ENCODE data around the gene CPSF3.

The CPSF3 gene

DNA sequence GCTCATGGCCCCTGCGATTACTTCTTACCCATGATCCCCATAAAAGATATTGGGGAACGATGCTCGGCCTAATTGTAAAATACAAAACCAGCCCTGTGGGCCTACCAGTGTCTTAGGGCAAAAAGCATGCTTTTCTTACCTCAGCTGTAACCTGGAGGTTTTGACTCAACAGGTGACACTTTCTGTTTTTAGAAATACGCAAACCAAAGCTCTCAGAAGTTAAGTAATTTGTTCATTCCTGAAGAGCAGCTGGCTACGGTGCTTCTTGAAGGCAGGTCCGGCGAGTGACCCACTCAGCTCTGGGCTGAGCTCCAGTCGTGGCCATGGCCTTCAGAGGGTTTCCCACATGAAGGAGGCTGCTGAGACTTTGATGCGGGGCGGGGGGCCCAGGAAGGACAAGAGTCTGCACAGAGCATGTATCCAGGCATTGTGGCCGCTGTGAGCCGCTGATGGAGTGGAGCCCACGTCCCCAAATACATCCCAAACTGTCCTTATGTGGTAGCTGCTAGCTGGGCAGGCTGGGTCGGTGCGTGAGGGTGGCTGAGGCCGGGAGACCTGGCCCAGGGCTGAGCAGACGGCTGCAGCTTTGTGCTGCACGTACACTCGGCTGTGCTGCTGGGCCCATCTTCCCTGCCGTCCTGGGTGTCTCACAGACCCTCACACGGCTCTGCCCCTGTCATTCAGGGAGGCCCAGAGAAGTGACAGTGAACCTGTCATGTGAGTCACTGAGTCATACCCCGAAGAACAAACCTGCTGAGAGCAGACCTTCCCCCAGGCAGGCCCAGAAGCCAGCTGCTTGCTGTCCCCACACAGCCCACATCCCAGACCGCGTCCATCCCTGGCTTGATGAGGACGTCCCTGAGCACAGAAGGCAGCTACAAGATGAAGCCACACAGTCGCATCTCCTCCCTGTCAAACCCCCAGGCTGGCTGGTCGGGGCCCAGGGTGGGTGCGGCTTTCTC lies 34.2 kb upstream of the CPSF3 start:
- POLR2A ChIA-PET, result no interaction called here
- H3K4me3 ChIP-seq (ENCODE audit: low read depth, low read length), result no peak overlapping the region
- no peak for DNase-seq (ENCODE audit: low read depth, low spot score)
- TF ChIP-seq, protein P1, sequence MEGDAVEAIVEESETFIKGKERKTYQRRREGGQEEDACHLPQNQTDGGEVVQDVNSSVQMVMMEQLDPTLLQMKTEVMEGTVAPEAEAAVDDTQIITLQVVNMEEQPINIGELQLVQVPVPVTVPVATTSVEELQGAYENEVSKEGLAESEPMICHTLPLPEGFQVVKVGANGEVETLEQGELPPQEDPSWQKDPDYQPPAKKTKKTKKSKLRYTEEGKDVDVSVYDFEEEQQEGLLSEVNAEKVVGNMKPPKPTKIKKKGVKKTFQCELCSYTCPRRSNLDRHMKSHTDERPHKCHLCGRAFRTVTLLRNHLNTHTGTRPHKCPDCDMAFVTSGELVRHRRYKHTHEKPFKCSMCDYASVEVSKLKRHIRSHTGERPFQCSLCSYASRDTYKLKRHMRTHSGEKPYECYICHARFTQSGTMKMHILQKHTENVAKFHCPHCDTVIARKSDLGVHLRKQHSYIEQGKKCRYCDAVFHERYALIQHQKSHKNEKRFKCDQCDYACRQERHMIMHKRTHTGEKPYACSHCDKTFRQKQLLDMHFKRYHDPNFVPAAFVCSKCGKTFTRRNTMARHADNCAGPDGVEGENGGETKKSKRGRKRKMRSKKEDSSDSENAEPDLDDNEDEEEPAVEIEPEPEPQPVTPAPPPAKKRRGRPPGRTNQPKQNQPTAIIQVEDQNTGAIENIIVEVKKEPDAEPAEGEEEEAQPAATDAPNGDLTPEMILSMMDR (IDR thresholded peaks at IDR 0.05; ENCODE audit: insufficient read depth, low read length, missing control alignments), result no peak
- CTCF ChIA-PET, result no interaction called here

DNA sequence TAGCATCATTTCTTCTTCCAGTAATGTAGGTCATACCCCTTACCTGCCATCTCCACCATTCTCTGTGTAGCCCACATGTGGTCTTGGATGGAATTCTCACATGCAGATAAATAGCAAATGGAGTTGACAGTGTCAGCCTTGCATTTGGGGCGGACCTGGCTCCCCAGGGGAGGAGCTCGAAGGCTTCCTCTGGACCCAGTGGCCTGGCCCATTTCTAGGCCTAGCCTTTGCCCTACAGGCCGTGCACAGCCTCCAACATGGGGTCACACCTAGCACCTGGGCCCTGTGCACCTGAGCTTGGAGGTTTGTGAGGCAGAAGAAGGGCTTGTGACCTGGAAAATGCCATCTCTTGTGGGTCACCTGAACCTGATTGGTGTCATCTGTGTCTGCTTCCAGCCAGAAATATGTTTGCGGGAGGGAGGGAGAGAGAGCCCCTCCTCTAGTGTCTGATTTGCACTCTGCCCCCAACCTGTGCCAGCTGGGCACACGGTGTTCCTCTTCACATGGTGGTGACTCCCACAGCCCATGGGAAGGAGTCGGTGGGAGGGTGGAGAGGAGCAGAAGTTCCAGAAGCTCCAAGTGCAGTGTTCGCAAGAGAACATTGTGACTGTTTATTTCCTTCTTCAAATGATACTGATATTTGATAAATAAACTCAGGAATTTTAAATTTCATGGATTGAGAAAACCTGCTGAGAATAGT lies 33.2 kb upstream of the CPSF3 start:
- DNase-seq (ENCODE audit: low read depth, low spot score), result no peak
- TF ChIP-seq, protein P1 (IDR thresholded peaks at IDR 0.05; ENCODE audit: insufficient read depth, low read length, missing control alignments), result no peak
- ChIA-PET CTCF (no interaction called here), POLR2A (no interaction called here)
- no peak overlapping the region for H3K4me3 ChIP-seq (ENCODE audit: low read depth, low read length)

DNA sequence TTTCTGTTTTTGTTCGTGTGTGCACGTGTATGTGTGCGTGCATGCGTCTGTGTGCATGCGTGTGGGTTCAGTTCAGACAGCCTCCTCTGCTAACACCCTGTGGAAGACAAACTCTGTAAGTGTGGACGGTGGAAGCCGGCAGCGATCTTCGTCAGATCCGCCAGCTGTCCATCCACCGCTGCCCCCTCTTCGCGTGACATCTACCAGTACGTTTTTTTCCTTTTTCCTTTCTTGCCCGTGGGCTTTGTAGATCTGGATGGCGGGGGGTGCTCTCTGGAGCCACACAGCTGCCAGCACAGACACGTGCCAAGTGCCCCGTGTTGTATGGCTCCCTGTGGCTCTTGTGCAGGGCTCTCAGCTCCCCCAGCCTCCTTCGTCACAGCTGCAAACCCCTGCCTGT lies 32.5 kb upstream of the CPSF3 start:
- CTCF ChIA-PET, result no interaction called here
- DNase-seq (ENCODE audit: low read depth, low spot score), result no peak
- POLR2A ChIA-PET, result no interaction called here
- TF ChIP-seq, protein P1 (IDR thresholded peaks at IDR 0.05; ENCODE audit: insufficient read depth, low read length, missing control alignments), result no peak
- H3K4me3 ChIP-seq (ENCODE audit: low read depth, low read length), result no peak overlapping the region

DNA sequence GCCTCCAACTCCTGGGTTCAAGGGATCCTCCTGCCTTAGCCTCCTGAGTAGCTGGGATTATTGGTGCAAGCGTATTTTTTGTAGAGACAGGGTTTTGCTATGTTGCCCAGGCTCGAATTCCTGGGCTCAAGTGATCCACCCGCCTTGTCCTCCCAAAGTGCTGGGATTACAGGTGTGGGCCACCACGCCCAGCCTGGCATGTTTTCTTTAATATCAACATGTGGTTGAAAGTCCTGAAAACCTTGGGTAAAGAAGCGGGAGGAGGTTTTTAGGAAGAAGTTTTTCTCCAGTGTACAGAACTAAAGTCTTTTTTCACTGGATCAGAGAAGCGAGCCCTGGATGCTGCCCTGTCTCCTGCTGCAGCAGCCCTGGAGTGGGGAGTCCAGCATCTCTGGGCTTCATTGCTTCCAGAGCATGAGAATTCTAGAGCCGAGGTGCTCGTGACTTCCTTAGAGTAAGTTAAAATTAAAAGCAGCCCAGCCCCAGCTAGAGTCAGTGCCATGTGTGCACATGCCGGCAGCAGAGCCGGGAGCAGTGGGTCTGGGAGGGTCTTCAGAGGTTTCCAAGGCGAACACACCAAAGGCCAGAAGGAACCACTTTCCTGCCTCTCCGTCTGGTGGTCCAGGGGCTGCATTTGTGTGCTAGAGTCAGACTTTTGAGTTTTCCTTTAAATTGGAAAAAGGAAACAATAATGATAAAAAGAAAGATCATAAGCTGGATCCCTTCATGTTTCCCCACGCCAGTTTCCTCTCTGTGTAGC lies 31.3 kb upstream of the CPSF3 start:
- ChIA-PET CTCF (interaction anchor here (1.1 to 1.3 kb wide), 3 partner anchors 10 to 21 kb away, joined by 5 read pairs; no protein-coding TSS in a partner anchor), POLR2A (interaction anchor here (0.7 kb wide), 1 partner anchor 894 kb away, joined by 3 read pairs; no protein-coding TSS in a partner anchor)
- no peak for DNase-seq (ENCODE audit: low read depth, low spot score)
- TF ChIP-seq, protein P1 (IDR thresholded peaks at IDR 0.05; ENCODE audit: insufficient read depth, low read length, missing control alignments), result no peak
- H3K4me3 ChIP-seq (ENCODE audit: low read depth, low read length), result no peak overlapping the region

DNA sequence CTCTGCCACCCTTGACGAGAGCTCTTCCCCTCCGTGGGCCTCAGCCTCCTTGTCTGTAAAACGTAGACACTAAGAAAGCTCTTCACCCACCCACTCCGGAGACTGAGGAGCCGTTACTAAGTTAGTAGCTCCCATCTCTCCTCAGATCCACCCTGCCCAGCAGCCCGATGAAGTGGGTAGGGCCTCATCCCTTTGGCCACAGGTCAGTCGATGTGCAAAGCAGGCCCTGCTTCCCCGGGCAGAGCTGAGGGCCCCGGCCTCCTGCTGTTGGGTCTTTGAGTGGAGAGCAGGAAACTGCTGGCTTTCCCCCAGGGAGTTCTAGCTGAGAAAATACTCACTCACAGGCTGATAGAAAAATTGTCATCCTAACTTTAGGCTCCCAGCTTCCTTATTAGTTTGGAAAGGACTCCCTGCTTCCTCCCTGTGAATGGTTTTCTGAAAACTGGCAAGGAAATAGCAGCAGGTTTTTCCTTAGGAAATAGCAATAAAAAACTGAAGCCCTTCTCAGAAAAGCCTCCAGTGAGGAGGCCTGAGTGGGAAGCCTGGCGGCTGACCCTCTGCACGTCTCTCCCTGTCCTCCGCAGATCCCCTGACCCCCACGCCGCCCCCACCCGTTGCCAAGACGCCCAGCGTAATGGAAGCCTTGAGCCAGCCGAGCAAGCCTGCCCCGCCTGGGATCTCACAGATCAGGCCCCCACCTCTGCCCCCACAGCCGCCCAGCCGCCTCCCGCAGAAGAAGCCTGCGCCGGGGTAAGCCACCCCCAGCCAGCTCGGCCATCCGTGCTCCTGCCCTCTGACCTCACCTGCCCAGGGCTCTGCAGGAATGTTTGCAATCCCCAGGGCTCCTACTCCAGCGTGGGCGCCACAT lies 30.3 kb upstream of the CPSF3 start:
- ChIA-PET CTCF (interaction anchor here (1.1 to 1.3 kb wide), 3 partner anchors 9 to 22 kb away, joined by 5 read pairs; no protein-coding TSS in a partner anchor), POLR2A (interaction anchor here (0.7 kb wide), 1 partner anchor 893 kb away, joined by 3 read pairs; no protein-coding TSS in a partner anchor)
- TF ChIP-seq, protein P1 (IDR thresholded peaks at IDR 0.05; ENCODE audit: insufficient read depth, low read length, missing control alignments), result no peak
- DNase-seq (ENCODE audit: low read depth, low spot score), result no peak
- H3K4me3 ChIP-seq (ENCODE audit: low read depth, low read length), result no peak overlapping the region

All from AG04449 (cell line).